Lower leg skin (tissue), 3 donors: Measurements from ENCODE around the gene GALNT7.

Experiments
- CTCF ChIP-seq, 3 donors: fragments of 450-650 bp; IDR thresholded peaks; one replicate each; pipeline ENCODE4 v1.5.1; 2016; ENCODE audit warnings: antibody characterized with exemption in 3 of 3, mild to moderate bottlenecking in 3 of 3, moderate library complexity in 2 of 3
- POLR2A ChIP-seq, 2 donors: fragments of 450-650 bp; IDR thresholded peaks; one replicate each; pipeline ENCODE4 v1.6.1; 2016 to 2017; ENCODE audit warnings: antibody characterized with exemption in 2 of 2, mild to moderate bottlenecking in 1 of 2, moderate library complexity in 1 of 2

GRCh38 chr4:173145131-173145530 is 23.5 kb upstream of the GALNT7 start:
- no peak for TF ChIP-seq CTCF (IDR thresholded peaks at IDR 0.05)
- TF ChIP-seq POLR2A (IDR thresholded peaks at IDR 0.05), result no peak
